BE2C (cell line): ENCODE measurements around the gene TNFRSF1A. TPM values are rescaled to one million over a fixed set of nuclear protein-coding genes. Genes with fewer than 3 reads are reported as not detected.

Source experiments
- DNase-seq: peaks from one replicate; pipeline ENCODE4 v3.0.0-alpha.2; 2020
- H3K27me3 ChIP-seq: fragments of 250-450 bp; sonication (Bioruptor Pico); 2 replicates; pipeline ENCODE4 v1.5.1; 2020; ENCODE audit warnings: mild to moderate bottlenecking
- H3K36me3 ChIP-seq: fragments of 250-450 bp; sonication (Bioruptor Pico); 2 replicates; pipeline ENCODE4 v1.5.1; 2020; ENCODE audit warnings: mild to moderate bottlenecking
- H3K4me1 ChIP-seq: fragments of 250-450 bp; sonication (Bioruptor Pico); 2 replicates; pipeline ENCODE4 v1.5.1; 2020
- H3K4me3 ChIP-seq: 2 replicates; pipeline ENCODE4 v1.5.1; 2011; ENCODE audit warnings: low read depth, low read length
- H3K9me3 ChIP-seq: fragments of 250-450 bp; sonication (Bioruptor Pico); 2 replicates; pipeline ENCODE4 v1.5.1; 2020
- polyA plus RNA-seq: library from polyadenylated mRNA; unstranded; fragments of >200 nt; gene quantifications from one replicate; pipeline ENCODE4 v1.2.1, GENCODE V29; 2012; ENCODE audit warnings: low read depth, missing spikeins; ENCODE audit not compliant: insufficient read length, insufficient read depth
- TF ChIP-seq, protein P1 (sequence below): IDR thresholded peaks from 2 replicates; pipeline ENCODE4 v1.5.1; 2012; ENCODE audit warnings: mild to moderate bottlenecking, low read depth, low read length

Gene TNFRSF1A
- 15.8 TPM for polyA plus RNA-seq

DNA sequence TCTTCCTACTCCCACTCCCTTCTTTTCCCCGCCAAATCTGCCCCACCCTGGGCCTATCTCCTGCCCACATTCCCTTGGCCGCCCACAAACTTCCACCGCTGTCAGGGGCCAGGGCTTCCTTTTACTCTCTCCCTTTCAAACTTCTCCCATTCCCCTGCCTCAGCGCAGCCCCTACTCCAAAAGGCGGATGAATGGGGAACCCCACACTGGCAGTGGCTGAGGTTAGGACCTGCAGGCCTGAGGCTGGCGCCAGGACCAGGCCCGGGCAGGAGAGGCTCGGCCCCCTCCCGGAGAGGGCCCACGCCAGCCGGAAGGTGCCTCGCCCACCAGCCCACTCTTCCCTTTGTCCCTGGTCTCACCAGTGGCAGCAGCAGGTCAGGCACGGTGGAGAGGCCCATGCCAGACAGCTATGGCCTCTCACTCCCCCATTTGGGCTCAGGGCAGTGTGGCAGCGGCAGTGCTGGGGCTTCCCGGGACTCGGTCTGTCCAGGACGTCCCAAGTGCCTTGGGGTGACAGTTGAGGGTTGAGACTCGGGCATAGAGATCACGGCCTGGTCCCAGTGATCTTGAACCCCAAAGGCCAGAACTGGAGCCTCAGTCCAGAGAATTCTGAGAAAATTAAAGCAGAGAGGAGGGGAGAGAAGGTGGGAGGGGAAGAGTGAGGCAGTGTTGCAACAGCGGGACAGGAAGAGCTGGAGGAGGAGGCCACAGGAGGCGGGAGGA, at the start of gene TNFRSF1A:
TSS of gene TNFRSF1A (minus strand) at position 660 of the 723 bp plus-strand sequence. CDS start at position 398, 262 bp downstream.
- Histone ChIP-seq H3K27me3 (no peaks in the 10 kb centered on the region), H3K4me1 (peaks cover 22% of the 10 kb centered on the region), H3K9me3 (peaks cover 3% of the 10 kb centered on the region; the same call in 1 of the 2 replicates), H3K36me3 (no peaks in the 10 kb centered on the region), H3K4me3 (peak within 1 kb of the TSS; percentile 28)
- DNase-seq: no peak
- TF ChIP-seq, protein P1, sequence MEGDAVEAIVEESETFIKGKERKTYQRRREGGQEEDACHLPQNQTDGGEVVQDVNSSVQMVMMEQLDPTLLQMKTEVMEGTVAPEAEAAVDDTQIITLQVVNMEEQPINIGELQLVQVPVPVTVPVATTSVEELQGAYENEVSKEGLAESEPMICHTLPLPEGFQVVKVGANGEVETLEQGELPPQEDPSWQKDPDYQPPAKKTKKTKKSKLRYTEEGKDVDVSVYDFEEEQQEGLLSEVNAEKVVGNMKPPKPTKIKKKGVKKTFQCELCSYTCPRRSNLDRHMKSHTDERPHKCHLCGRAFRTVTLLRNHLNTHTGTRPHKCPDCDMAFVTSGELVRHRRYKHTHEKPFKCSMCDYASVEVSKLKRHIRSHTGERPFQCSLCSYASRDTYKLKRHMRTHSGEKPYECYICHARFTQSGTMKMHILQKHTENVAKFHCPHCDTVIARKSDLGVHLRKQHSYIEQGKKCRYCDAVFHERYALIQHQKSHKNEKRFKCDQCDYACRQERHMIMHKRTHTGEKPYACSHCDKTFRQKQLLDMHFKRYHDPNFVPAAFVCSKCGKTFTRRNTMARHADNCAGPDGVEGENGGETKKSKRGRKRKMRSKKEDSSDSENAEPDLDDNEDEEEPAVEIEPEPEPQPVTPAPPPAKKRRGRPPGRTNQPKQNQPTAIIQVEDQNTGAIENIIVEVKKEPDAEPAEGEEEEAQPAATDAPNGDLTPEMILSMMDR: no peak

DNA sequence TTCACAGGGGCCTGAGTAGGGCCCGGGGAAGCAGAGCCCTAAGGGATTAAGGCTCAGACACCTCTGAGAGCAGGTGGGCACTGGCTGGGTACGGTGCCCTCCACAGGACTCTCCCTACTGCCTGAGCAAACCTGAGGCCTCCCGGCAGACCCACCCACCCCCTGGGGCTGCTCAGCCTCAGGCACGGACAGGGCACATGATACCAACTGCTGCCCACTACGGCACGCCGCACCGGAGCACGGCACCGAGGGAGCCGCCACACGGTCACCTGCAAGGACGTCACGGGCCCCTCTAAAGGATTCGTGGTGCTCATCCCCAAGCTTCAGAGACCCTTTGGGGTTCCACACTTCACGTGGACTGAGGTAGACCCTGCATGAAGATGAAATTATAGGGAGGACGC, 49.1 kb upstream of the TNFRSF1A start:
- no peak overlapping the region for H3K4me3 ChIP-seq
- TF ChIP-seq, protein P1: no peak
- no peak for DNase-seq
- H3K27me3 ChIP-seq: no peaks in the 10 kb centered on the region
- no peaks in the 10 kb centered on the region for H3K36me3 ChIP-seq
- no peaks in the 10 kb centered on the region for H3K4me1 ChIP-seq
- no peaks in the 10 kb centered on the region for H3K9me3 ChIP-seq

DNA sequence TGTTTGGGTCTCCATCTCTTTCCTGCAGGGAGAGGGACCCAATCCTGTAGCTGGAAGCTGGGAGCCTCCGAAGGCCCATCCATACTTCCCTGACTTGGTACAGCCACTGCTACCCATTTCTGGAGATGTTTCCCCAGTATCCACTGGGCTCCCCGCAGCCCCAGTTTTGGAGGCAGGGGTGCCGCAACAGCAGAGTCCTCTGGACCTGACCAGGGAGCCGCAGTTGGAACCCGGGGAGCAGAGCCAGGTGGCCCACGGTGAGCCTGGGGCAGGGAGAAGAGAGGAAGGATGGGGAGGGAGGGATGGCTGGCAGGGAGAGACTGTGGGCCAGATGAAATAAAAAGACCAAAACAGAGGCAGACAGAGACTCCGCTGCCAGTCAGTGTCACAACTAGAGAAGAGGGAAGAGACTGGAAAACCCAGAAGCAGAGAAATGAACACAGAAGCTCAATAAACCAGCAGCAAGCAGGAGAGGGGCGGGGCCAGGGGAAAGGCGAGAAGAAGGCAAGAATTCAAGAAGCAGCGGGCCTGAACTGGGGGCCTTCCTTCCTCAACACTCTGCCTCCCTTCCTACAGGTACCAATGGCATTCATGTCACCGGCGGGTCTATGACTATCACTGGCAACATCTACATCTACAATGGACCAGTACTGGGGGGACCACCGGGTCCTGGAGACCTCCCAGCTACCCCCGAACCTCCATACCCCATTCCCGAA, 48.4 kb upstream of the TNFRSF1A start:
- Histone ChIP-seq H3K36me3 (no peaks in the 10 kb centered on the region), H3K9me3 (no peaks in the 10 kb centered on the region), H3K27me3 (no peaks in the 10 kb centered on the region), H3K4me3 (no peak overlapping the region), H3K4me1 (no peaks in the 10 kb centered on the region)
- TF ChIP-seq, protein P1: no peak
- no peak for DNase-seq

DNA sequence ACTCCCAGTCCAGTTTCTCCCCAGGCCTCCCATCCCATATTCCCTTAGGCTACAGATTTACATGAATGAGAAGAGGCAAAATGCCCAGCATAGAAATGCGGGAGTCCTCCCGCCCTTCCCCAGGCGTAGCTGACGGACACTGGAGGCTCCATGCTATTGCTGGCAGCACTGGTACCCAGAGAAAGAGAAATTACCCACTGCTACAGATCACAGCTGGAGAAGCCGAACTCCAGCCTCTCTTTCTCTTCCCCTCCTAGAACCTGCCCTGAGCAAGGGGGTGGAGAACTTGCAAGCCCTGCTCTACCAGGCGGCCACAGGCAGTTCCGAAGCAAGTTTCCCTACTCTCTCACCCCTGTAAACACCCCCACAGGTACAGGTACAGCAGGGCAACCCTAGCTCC, 45.7 kb upstream of the TNFRSF1A start:
- Histone ChIP-seq H3K36me3 (no peaks in the 10 kb centered on the region), H3K27me3 (no peaks in the 10 kb centered on the region), H3K4me3 (no peak overlapping the region), H3K4me1 (no peaks in the 10 kb centered on the region), H3K9me3 (no peaks in the 10 kb centered on the region)
- TF ChIP-seq, protein P1: no peak
- DNase-seq: no peak

DNA sequence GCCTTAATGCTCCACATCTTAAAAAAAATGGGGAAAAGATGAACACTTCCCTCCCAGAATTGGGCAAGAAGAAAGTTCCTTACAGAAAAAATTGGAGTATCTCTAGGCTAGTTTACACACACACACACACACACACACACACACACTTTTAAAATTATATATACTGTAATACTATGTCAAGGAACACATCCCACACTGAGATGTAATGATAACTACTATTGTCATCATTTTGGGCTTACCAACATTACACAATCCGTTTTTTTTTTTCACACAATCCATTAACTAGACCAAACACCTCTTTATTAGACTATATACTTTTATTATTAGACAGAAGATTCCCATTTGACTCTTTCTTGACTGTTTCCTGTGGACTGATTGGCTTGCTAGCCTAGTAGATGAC, 44.6 kb upstream of the TNFRSF1A start:
- TF ChIP-seq, protein P1: no peak
- no peaks in the 10 kb centered on the region for H3K27me3 ChIP-seq
- H3K9me3 ChIP-seq: no peaks in the 10 kb centered on the region
- H3K4me3 ChIP-seq: no peak overlapping the region
- no peak for DNase-seq
- H3K36me3 ChIP-seq: no peaks in the 10 kb centered on the region
- no peaks in the 10 kb centered on the region for H3K4me1 ChIP-seq

DNA sequence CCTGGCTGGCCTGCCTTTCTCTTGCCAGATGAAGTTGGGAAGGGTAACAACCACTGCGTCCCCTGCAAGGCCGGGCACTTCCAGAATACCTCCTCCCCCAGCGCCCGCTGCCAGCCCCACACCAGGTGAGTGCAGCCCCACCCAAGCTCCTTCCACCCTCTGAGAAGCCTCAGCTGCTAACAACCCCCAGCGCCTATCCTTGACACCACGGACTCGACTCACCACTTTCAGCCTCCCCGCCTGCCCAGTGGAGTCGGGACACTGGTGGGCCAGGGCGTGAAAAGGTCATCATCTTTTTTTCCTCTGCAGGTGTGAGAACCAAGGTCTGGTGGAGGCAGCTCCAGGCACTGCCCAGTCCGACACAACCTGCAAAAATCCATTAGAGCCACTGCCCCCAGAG, 44.2 kb upstream of the TNFRSF1A start:
- no peaks in the 10 kb centered on the region for H3K9me3 ChIP-seq
- H3K4me3 ChIP-seq: no peak overlapping the region
- TF ChIP-seq, protein P1: no peak
- no peaks in the 10 kb centered on the region for H3K27me3 ChIP-seq
- no peaks in the 10 kb centered on the region for H3K36me3 ChIP-seq
- H3K4me1 ChIP-seq: no peaks in the 10 kb centered on the region
- DNase-seq: no peak
